ENCODE measurements around the gene HCK.

HCK gene

GRCh38 chr20:32127347-32127746 lies 75.3 kb downstream of the HCK start:
- DNase-seq (ENCODE audit: insufficient read length, low spot score) (no peak), FAIRE-seq (no peak)
- TF ChIP-seq CTCF (IDR thresholded peaks at IDR 0.05; ENCODE audit: insufficient read depth, missing control alignments), result no peak

GRCh38 chr20:32128167-32128566 lies 76.1 kb downstream of the HCK start:
- FAIRE-seq (no peak), DNase-seq (ENCODE audit: insufficient read length, low spot score) (no peak)
- TF ChIP-seq CTCF (IDR thresholded peaks at IDR 0.05; ENCODE audit: insufficient read depth, missing control alignments), result no peak

GRCh38 chr20:32129863-32130262 lies 77.8 kb downstream of the HCK start:
- no peak for TF ChIP-seq CTCF (IDR thresholded peaks at IDR 0.05; ENCODE audit: insufficient read depth, missing control alignments)
- FAIRE-seq (no peak), DNase-seq (ENCODE audit: insufficient read length, low spot score) (no peak)

GRCh38 chr20:32130352-32130751 lies 78.3 kb downstream of the HCK start:
- FAIRE-seq (no peak), DNase-seq (ENCODE audit: insufficient read length, low spot score) (no peak)
- no peak for TF ChIP-seq CTCF (IDR thresholded peaks at IDR 0.05; ENCODE audit: insufficient read depth, missing control alignments)

- FAIRE-seq, result no peak
Observed at GRCh38 chr20:32130965-32131364, 78.9 kb downstream of the HCK start.

GRCh38 chr20:32132911-32133549 lies 81.0 kb downstream of the HCK start:
- TF ChIP-seq CTCF (IDR thresholded peaks at IDR 0.05; ENCODE audit: insufficient read depth, missing control alignments), result no peak
- FAIRE-seq, result no peak
- DNase-seq (ENCODE audit: insufficient read length, low spot score), result no peak

More at GRCh38 chr20:32130965-32131364, 78.9 kb downstream of the HCK start:
- no peak for DNase-seq (ENCODE audit: insufficient read length, low spot score)
- TF ChIP-seq CTCF (IDR thresholded peaks at IDR 0.05; ENCODE audit: insufficient read depth, missing control alignments), result no peak

- no peak for FAIRE-seq
- DNase-seq (ENCODE audit: insufficient read length, low spot score), result no peak
- no peak for TF ChIP-seq CTCF (IDR thresholded peaks at IDR 0.05; ENCODE audit: insufficient read depth, missing control alignments)
Observed at GRCh38 chr20:32134026-32134425, 82.0 kb downstream of the HCK start.

Data from D721Med (cell line).